HCT116 (cell line): ENCODE data around the gene TEX19. TPM values are rescaled to one million over a fixed set of nuclear protein-coding genes. Genes with fewer than 3 reads are reported as not detected.

ENCODE experiments used
- ATAC-seq: fragments of 200-7000 bp; cut with Tn5 transposase; 2 replicates; pipeline ENCODE4 v1.9.1; 2020; ENCODE audit warnings: mild to moderate bottlenecking, moderate library complexity
- BruUV-seq: library from RNA; stranded (reverse); fragments of 400-500 nt; replicated peaks from 2 replicates; lab custom pipeline; 2021; lab: Mats Ljungman, UMichigan
- CTCF ChIA-PET: fragments of 300-600 bp; sonication (Branson Sonifier 250); formaldehyde crosslinking; loops from one replicate; lab custom pipeline; 2021; ENCODE audit warnings: antibody characterized with exemption; lab: Charles Lee
- POLR2A ChIA-PET: fragments of 300-600, 350-600 bp; sonication (Branson Sonifier 250); formaldehyde crosslinking; loops from one replicate; lab custom pipeline; 2021; ENCODE audit warnings: antibody characterized with exemption; lab: Charles Lee
- RAD21 ChIA-PET, 2 experiments: fragments of 300-600 bp; sonication (Branson Sonifier 250); formaldehyde crosslinking; loops; one replicate each; lab custom pipeline; 2023; ENCODE audit warnings: low total read pairs in 2 of 2; ENCODE audit not compliant: uncharacterized antibody in 2 of 2, unreplicated experiment in 2 of 2, low non-redundant PET in 1 of 2; lab: Charles Lee
- DNase-seq: peaks from one replicate; pipeline ENCODE4 v3.0.0-alpha.2; 2010; ENCODE audit warnings: low read depth, low spot score
- H2AFZ ChIP-seq: fragments of 200-600 bp; shearing (Covaris generic), sonication (generic); 2 replicates; pipeline ENCODE4 v1.6.1; 2017; ENCODE audit warnings: low read depth, mixed run types, mixed read lengths, antibody characterized with exemption, low read length; ENCODE audit not compliant: poor library complexity, severe bottlenecking
- H3K27ac ChIP-seq: 2 replicates; pipeline ENCODE4 v1.5.1; 2012; ENCODE audit warnings: low read depth, low read length
- H3K27me3 ChIP-seq: fragments of 200-600 bp; sonication (generic); 2 replicates; pipeline ENCODE4 v1.6.1; 2016; ENCODE audit warnings: mixed run types, low read length, mixed read lengths; ENCODE audit not compliant: insufficient read depth
- H3K36me3 ChIP-seq, 2 experiments: fragments of 200-500 bp in 1 of 2; fragments of 200-600 bp in 1 of 2; sonication (Bioruptor generic) in 1 of 2; sonication (generic) in 1 of 2; 2 replicates each; pipeline versions ENCODE4 v1.5.1 to v1.6.1; 2014 to 2016; ENCODE audit warnings: low read length in 2 of 2, inconsistent platforms in 1 of 2, mixed read lengths in 1 of 2, mixed run types in 1 of 2; ENCODE audit not compliant: insufficient read depth in 2 of 2, control insufficient read depth in 1 of 2
- H3K4me1 ChIP-seq, 2 experiments: fragments of 200-600 bp in 1 of 2; sonication (generic) in 1 of 2; 2 replicates each; pipeline versions ENCODE4 v1.5.1 to v1.6.1; 2012 to 2017; ENCODE audit warnings: low read length in 2 of 2, inconsistent platforms in 1 of 2, mild to moderate bottlenecking in 1 of 2, mixed read lengths in 1 of 2, mixed run types in 1 of 2, moderate library complexity in 1 of 2; ENCODE audit not compliant: insufficient read depth in 2 of 2, control insufficient read depth in 1 of 2
- H3K4me2 ChIP-seq: fragments of 200-600 bp; sonication (generic); 2 replicates; pipeline ENCODE4 v1.6.1; 2017; ENCODE audit warnings: mixed run types, low read length, mixed read lengths
- H3K4me3 ChIP-seq, 2 experiments: fragments of 200-600 bp in 1 of 2; sonication (generic) in 1 of 2; replicated peaks in 1 of 2; 2 replicates each; pipeline ENCODE4 v1.5.1; 2011 to 2016; ENCODE audit warnings: low read length in 2 of 2, control low read depth in 1 of 2, low read depth in 1 of 2, mild to moderate bottlenecking in 1 of 2, mixed read lengths in 1 of 2, mixed run types in 1 of 2
- H3K79me2 ChIP-seq: fragments of 200-600 bp; sonication (generic); 2 replicates; pipeline ENCODE4 v1.6.1; 2017; ENCODE audit warnings: mild to moderate bottlenecking, mixed run types, low read length, moderate library complexity, mixed read lengths; ENCODE audit not compliant: insufficient read depth
- H3K9ac ChIP-seq: fragments of 200-600 bp; sonication (generic); 2 replicates; pipeline ENCODE4 v1.6.1; 2016; ENCODE audit warnings: low read length, mixed read lengths
- H3K9me2 ChIP-seq: fragments of 200-600 bp; sonication (generic), shearing (Covaris generic); 2 replicates; pipeline ENCODE4 v1.6.1; 2017; ENCODE audit warnings: mixed run types, mild to moderate bottlenecking, moderate library complexity; ENCODE audit not compliant: insufficient read depth
- H3K9me3 ChIP-seq, 2 experiments: fragments of 200-500 bp in 1 of 2; fragments of 200-600 bp in 1 of 2; sonication (Bioruptor generic) in 1 of 2; sonication (generic) in 1 of 2; 2 replicates each; pipeline ENCODE4 v1.6.1; 2014 to 2017; ENCODE audit warnings: low read length in 2 of 2, mixed read lengths in 2 of 2, inconsistent platforms in 1 of 2, low read depth in 1 of 2, mild to moderate bottlenecking in 1 of 2, mixed run types in 1 of 2, moderate library complexity in 1 of 2; ENCODE audit not compliant: control insufficient read depth in 1 of 2, insufficient read depth in 1 of 2
- H4K20me1 ChIP-seq: fragments of 200-600 bp; sonication (generic), shearing (Covaris generic); 2 replicates; pipeline ENCODE4 v1.6.1; 2017; ENCODE audit warnings: mixed run types, mild to moderate bottlenecking, moderate library complexity; ENCODE audit not compliant: insufficient read depth
- ATF3 ChIP-seq: IDR thresholded peaks from 2 replicates; pipeline ENCODE4 v1.6.1; 2012
- CBX3 ChIP-seq: IDR thresholded peaks from 2 replicates; pipeline ENCODE4 v1.6.1; 2012; ENCODE audit warnings: low read depth
- CTCF ChIP-seq, 3 experiments: fragments of 200-600 bp in 1 of 3; sonication (generic) in 1 of 3; IDR thresholded peaks in 2 of 3; conservative IDR thresholded peaks in 1 of 3; 2 replicates each; pipeline ENCODE4 v1.5.1; 2012 to 2017; ENCODE audit warnings: low read depth in 2 of 3, low read length in 2 of 3, antibody characterized with exemption in 1 of 3, borderline replicate concordance in 1 of 3, control low read depth in 1 of 3, mild to moderate bottlenecking in 1 of 3, mixed read lengths in 1 of 3, mixed run types in 1 of 3, moderate library complexity in 1 of 3; ENCODE audit not compliant: insufficient read depth in 1 of 3
- ELF1 ChIP-seq: IDR thresholded peaks from 2 replicates; pipeline ENCODE4 v1.6.1; 2012; ENCODE audit warnings: low read depth, borderline replicate concordance
- EZH2 ChIP-seq: fragments of 200-600 bp; sonication (generic); IDR thresholded peaks from 2 replicates; pipeline ENCODE4 v1.6.1; 2017; ENCODE audit warnings: antibody characterized with exemption, mixed run types
- EZH2phosphoT487 ChIP-seq: fragments of 200-600 bp; IDR thresholded peaks from 2 replicates; pipeline ENCODE4 v1.6.1; 2018; ENCODE audit warnings: antibody characterized with exemption, borderline replicate concordance
- FOSL1 ChIP-seq: IDR thresholded peaks from 2 replicates; pipeline ENCODE4 v1.6.1; 2012; ENCODE audit warnings: low read depth
- JUND ChIP-seq: IDR thresholded peaks from 2 replicates; pipeline ENCODE4 v1.6.1; 2012
- MAX ChIP-seq: IDR thresholded peaks from 2 replicates; pipeline ENCODE4 v1.6.1; 2012
- POLR2A ChIP-seq: IDR thresholded peaks from 2 replicates; pipeline ENCODE4 v1.7.0; 2011; ENCODE audit warnings: borderline replicate concordance; ENCODE audit not compliant: insufficient read depth, insufficient read length; ENCODE audit errors: extremely low read depth
- POLR2AphosphoS5 ChIP-seq: IDR thresholded peaks from 2 replicates; pipeline ENCODE4 v1.6.1; 2011; ENCODE audit warnings: mild to moderate bottlenecking, low read depth, low read length, moderate library complexity
- RAD21 ChIP-seq: IDR thresholded peaks from 2 replicates; pipeline ENCODE4 v1.6.1; 2012; ENCODE audit warnings: low read depth, mild to moderate bottlenecking
- SIN3A ChIP-seq: IDR thresholded peaks from 2 replicates; pipeline ENCODE4 v1.6.1; 2012; ENCODE audit warnings: low read depth
- TCF7L2 ChIP-seq: IDR thresholded peaks from 2 replicates; pipeline ENCODE4 v1.7.0; 2011; ENCODE audit warnings: borderline replicate concordance, inconsistent platforms; ENCODE audit not compliant: insufficient read depth, insufficient read length; ENCODE audit errors: extremely low read depth
- YY1 ChIP-seq: IDR thresholded peaks from 2 replicates; pipeline ENCODE4 v1.6.1; 2011; ENCODE audit warnings: low read length, low read depth, moderate library complexity, mild to moderate bottlenecking; ENCODE audit not compliant: insufficient replicate concordance; ENCODE audit errors: extremely low read depth
- ZFX ChIP-seq: fragments of 450-650 bp; IDR thresholded peaks from 2 replicates; pipeline ENCODE4 v1.6.1; 2017
- ZNF274 ChIP-seq: fragments of 200-500 bp; sonication (Bioruptor generic); IDR thresholded peaks from 2 replicates; pipeline ENCODE4 v1.6.1; 2014; ENCODE audit warnings: mild to moderate bottlenecking, low read depth, low read length, inconsistent platforms
- intact Hi-C: fragments of 100-400 bp; cut with micrococcal nuclease; formaldehyde crosslinking; loops from 2 replicates; pipeline ENCODE4 v1.10.0; 2022
- total RNA-seq: library from RNA; stranded (reverse); gene quantifications from one replicate; pipeline ENCODE4 v1.2.1, GENCODE V29; 2021; ENCODE audit not compliant: unreplicated experiment

Gene TEX19
- total RNA-seq, 1 experiment from 2014 or later = 2.1 TPM

GRCh38 chr17:82327289-82327688, 31.8 kb upstream of the TEX19 start:
- intact Hi-C loops = no loop called here
- no peak overlapping the region for H3K27ac ChIP-seq
- ChIA-PET POLR2A (no interaction called here), RAD21 (no interaction called here), CTCF (no interaction called here)
- H3K27me3 ChIP-seq = no peaks in the 10 kb centered on the region
- H3K9ac ChIP-seq = no peak overlapping the region
- no peak overlapping the region for H3K4me3 ChIP-seq
- ATAC-seq (no peak), DNase-seq (no peak)
- H3K79me2 ChIP-seq = no peaks in the 10 kb centered on the region; the same call in 1 of the 2 replicates
- no peaks in the 10 kb centered on the region for H3K36me3 ChIP-seq
- no peak for TF ChIP-seq YY1
- no peak for TF ChIP-seq SIN3A
- H4K20me1 ChIP-seq = no peaks in the 10 kb centered on the region
- no peak overlapping the region for H3K4me2 ChIP-seq
- H3K9me2 ChIP-seq = no peaks in the 10 kb centered on the region
- BruUV-seq = no TSS peak
- H2AFZ ChIP-seq = no peak overlapping the region
- peaks cover 27 to 53% of the 10 kb centered on the region in 2 experiments for H3K4me1 ChIP-seq
- H3K9me3 ChIP-seq = no peaks in the 10 kb centered on the region

- H3K9ac ChIP-seq = no peak overlapping the region
- H3K9me2 ChIP-seq = no peaks in the 10 kb centered on the region
- intact Hi-C loops = no loop called here
- ChIA-PET RAD21 (no interaction called here), POLR2A (no interaction called here), CTCF (no interaction called here)
- H3K27me3 ChIP-seq = no peaks in the 10 kb centered on the region
- ATAC-seq = no peak
- no peaks in the 10 kb centered on the region for H3K36me3 ChIP-seq
- no peak overlapping the region for H3K4me3 ChIP-seq
- peak overlapping the region; percentile 10; the same call in 1 of the 2 replicates for H3K4me2 ChIP-seq
- no peak for DNase-seq
- no peaks in the 10 kb centered on the region for H3K9me3 ChIP-seq
- no peak overlapping the region for H2AFZ ChIP-seq
- H3K4me1 ChIP-seq = peaks cover 27 to 58% of the 10 kb centered on the region in 2 experiments
- no peaks in the 10 kb centered on the region for H4K20me1 ChIP-seq
- TF ChIP-seq ZFX (no peak), JUND (no peak), CTCF (IDR thresholded peaks at IDR 0.05 in 2 of 3, conservative IDR thresholded peaks at IDR 0.05 in 1 of 3; ENCODE audit: borderline replicate concordance in 1 of 3, insufficient read depth in 1 of 3, low read depth in 2 of 3, low read length in 2 of 3) (no peak), EZH2phosphoT487 (no peak), CBX3 (no peak), TCF7L2 (no peak), EZH2 (no peak), POLR2A (no peak), MAX (no peak), RAD21 (no peak), YY1 (no peak), SIN3A (no peak), ZNF274 (no peak), ATF3 (no peak), POLR2AphosphoS5 (no peak), ELF1 (no peak), FOSL1 (no peak)
- BruUV-seq = no TSS peak
- H3K27ac ChIP-seq = no peak overlapping the region
- no peaks in the 10 kb centered on the region; the same call in 1 of the 2 replicates for H3K79me2 ChIP-seq
Measured at GRCh38 chr17:82327757-82328140, 31.3 kb upstream of the TEX19 start.
